G401.6 (cell line): ENCODE results near the gene DIDO1.
"Not testable (repeated sequence)": the region's sequence is repeated elsewhere in the genome, so short reads cannot be mapped to it uniquely, and the experiment has no call there.

Experiments
- FAIRE-seq: peaks from 2 replicates; lab custom pipeline; 2012; peaks lifted over from hg19 to GRCh38; lab: Jason Lieb, UNC

DIDO1 gene

GRCh38 chr20:62852841-62853240 lies 73.5 kb downstream of the DIDO1 start:
- FAIRE-seq = no peak

DNA sequence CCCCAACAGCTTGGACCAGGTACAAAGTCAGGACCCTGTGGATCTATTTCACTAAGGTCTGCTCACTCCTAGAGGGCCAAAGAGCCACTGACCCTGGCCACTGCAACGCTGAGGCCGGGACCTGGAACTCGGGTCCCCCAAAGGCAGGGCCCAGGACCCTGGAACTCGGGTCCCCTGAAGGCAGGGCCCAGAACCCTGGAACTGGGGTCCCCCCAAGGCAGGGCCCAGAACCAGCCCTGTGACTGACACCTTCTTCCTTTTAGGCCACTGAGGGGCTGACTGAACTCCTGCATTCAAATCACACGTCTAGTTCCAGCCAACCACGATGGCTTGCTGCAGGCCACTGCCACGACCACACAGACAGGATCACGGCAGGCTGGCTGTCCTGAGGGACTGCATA lies 74.1 kb downstream of the DIDO1 start:
- FAIRE-seq = no peak

DNA sequence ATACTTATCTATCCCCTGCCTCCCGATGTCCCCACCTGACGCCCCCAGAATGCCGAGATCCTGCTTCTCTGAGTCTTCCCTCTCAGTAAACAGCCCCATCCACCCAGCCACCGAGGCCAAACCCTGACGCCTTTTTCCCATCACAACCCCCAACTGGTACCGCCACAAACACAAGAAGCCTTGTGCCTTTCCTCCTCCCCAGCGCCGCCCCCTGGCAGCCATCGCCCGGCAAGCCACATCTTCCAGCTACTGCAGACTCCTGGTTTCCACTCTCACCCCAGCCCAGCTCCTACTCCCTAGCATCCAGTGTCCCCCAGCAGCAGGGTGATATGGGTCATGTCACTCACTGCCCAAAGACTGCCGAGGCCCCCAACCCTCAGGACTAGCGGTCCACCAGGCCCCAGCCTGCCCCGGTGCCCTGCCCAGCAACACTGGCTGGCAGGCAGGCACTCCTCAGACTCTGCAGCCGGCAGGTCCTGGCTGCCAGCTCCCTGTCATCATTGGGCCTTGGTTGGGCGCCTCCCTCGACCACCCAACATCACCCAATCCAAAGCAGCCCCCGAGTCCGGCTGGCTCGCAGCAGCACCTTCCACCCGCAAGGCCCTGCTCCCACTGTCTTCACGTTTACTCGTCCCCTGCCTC lies 75.9 kb downstream of the DIDO1 start:
- no peak for FAIRE-seq

DNA sequence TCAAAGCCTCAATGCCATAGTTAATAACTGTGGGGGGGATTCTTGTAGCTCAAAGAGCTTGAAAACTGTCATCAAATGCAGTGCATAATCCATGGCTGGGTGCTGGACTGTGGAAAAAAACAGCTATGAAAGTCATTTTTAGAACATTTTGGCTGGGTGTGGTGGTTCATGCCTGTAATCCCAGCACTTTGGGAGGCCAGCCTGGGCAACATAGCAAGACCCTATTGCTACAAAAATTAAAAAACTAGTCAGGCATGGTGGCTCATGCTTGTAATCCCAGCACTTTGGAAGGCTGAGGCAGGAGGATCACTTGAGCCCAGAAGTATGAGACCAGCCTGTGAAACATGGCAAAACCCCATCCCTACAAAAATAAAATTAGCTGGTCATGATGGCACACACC lies 76.9 kb downstream of the DIDO1 start:
- no peak for FAIRE-seq

DNA sequence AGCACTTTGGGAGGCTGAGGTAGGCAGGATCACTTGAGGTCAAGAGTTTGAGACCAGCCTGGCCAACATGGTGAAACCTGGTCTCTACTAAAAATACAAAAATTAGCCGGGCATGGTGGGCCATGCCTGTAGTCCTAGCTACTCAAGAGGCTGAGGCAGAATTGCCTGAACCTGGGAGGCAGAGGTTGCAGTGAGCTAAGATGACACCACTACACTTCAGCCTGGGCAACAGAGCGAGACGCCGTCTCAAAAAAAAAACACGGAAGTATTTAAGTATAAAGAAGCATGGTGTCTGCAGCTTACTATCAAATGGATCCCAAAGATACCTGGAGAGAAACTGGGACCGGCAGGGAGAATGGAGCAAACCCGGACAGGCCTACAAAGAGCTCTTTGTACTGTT lies 77.4 kb downstream of the DIDO1 start:
- FAIRE-seq = not testable (repeated sequence)

GRCh38 chr20:62846166-62846890 lies 80.0 kb downstream of the DIDO1 start:
- no peak for FAIRE-seq

- no peak for FAIRE-seq
These were observed 80.7 kb downstream of the DIDO1 start for GRCh38 chr20:62845416-62846160.

GRCh38 chr20:62844182-62844581 lies 82.1 kb downstream of the DIDO1 start:
- no peak for FAIRE-seq

- FAIRE-seq = no peak
These were observed 82.6 kb downstream of the DIDO1 start for GRCh38 chr20:62843656-62844055.

DNA sequence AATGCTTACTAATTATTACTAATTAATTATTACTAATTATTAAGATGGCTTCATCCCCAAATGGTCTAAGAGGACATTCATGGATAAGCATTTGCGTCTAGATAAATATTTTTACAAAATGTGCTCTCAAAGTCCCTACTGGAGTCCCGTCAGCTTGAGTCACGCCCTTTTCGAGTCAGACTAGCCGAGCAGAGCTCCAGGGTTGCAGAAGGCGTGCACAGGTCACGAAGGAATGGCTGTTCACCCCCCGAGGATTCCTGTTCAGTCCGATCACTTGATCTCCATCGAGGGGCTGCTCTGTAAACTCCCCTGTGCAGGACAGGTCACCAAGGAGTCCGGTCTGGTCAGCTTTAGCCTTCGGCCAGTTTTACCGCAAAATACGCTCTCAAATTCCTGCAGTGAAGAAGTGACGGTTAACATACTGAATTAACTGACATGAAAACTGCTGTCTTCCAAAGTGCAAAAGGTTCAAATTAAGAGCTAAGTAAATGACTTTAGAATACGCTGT lies 84.5 kb downstream of the DIDO1 start:
- no peak for FAIRE-seq

DNA sequence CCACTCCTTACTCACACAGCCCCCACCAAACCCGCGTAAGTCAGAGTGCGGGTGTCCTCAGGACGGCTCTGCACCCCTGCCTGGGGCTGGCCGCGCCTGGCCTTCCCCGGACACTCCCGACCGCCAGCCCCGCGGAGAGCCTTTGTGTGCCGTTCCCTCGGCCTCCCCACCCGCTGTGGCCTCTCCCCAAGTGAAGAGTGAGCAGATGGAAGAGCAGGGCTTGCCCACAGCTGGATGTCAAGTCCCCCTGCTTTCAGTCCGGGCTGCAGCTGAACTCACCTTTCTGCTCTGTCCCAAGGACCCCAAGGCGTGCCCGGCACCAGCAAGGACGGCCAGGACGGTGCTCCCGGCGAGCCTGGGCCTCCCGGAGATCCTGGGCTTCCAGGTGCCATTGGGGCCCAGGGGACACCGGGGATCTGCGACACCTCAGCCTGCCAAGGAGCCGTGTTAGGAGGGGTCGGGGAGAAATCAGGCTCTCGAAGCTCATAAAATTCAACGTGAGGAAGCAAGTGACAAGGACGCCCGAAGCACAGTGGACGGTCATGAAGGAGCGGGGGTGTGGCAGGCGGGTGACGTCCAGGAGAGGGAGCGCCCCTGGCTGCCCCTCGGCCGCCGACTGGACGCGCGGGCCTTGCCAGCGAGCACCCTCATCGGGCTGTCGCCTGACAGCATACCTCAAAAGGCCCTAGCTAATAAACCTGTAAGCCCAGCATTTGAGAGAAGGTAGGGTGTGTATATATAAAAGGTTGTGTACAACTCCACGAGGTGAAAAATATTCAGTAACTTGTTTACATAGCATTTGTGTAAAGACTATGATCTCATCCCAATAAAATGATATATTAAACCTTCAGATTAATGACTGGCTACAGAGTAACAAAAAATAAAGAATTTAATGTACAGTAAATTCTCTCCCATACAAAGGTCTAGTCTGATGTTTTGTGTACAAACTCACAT lies 85.8 kb downstream of the DIDO1 start:
- no peak for FAIRE-seq

DNA sequence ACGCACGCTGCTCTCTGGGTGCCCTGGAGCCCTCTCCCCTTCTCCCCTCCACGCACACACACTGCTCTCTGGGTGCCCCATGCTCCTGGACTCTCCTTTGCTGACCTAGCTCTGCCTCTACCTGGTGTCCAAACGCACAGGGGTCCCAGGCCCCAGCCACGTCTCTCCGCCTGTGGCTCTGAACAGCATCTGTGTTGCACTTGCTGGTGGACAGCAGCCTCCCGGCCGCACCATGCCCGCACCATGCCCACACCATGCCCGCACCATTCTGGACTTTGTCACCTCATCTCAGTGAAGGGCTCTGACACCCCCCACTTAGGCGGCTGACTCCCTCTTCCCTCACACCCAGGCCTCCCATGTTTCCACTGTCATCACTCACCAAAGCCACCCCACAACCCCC lies 86.5 kb downstream of the DIDO1 start:
- no peak for FAIRE-seq

DNA sequence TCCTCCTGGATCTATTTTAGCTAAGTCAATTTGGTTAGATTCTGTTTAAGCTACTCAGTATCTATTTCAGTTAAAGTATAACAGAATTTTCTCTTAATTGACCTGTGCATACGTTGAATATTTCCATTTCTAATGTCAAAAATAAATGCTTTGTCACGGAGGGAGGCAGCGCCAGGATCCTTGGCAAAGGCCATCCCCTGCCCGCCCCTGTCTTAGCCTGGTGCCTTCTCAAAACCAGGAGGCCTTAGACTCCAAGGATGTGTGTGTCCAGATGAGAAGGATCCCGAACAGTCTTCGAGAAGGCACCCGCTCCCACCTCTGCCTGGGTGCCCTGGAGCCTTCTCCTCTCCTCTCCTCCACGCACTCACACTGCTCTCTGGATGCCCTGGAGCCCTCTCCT lies 87.0 kb downstream of the DIDO1 start:
- FAIRE-seq = no peak

DNA sequence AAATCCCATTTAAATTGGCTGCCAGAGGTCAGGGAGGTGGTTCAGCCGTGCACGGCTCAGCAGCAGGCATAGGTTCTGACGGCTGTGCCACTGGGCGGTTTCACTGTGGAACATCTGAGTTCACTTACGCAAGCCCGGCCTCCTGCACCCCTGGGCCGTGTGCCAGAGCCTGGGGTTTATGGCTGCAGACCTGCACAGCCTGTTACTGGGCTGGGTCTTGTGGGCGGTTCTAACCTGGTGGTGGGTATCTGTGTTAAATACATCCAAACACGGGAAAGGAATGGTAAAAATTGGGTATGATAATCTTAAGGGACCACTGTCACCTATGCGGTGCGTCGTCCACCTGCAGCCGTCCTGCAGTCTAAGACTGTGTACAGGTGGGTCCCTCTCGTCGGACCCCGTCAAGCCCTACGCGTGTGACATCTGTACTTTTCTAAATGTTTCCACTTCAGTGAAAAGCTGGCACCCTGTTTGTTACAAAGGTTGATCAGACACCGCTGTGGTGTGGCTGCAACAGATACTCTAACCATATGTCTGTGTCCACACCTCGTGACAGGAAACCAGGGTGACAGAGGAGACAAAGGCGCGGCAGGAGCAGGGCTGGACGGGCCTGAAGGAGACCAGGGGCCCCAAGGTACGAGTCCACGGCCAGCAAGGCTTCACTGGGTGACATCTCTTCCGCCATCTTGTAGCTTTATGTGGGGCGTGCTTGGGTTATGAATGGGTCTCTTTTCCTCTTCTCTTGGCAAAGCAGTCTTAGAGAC lies 88.0 kb downstream of the DIDO1 start:
- no peak for FAIRE-seq

GRCh38 chr20:62837790-62838127 lies 88.5 kb downstream of the DIDO1 start:
- no peak for FAIRE-seq

DNA sequence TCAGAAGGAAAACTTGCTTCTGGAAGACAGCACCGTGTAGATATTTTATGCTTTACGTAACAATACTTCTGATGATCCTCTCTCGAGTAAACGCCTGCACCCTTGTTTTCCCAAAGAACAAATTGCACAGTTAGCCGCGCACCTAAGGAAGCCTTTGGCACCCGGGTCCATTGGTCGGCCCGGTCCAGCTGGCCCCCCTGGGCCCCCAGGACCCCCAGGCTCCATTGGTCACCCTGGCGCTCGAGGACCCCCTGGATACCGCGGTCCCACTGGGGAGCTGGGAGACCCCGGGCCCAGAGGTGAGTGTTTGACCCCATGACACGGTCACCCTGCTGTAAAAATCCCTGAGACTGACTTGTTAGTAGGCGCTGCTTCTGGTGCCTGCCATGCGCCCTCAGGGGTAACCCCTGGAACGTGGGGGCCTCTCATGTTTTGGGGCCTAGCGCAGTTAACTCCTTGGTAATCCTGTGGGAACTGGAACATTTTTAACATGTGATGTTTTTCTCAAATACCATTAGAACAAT lies 89.3 kb downstream of the DIDO1 start:
- FAIRE-seq = no peak

DNA sequence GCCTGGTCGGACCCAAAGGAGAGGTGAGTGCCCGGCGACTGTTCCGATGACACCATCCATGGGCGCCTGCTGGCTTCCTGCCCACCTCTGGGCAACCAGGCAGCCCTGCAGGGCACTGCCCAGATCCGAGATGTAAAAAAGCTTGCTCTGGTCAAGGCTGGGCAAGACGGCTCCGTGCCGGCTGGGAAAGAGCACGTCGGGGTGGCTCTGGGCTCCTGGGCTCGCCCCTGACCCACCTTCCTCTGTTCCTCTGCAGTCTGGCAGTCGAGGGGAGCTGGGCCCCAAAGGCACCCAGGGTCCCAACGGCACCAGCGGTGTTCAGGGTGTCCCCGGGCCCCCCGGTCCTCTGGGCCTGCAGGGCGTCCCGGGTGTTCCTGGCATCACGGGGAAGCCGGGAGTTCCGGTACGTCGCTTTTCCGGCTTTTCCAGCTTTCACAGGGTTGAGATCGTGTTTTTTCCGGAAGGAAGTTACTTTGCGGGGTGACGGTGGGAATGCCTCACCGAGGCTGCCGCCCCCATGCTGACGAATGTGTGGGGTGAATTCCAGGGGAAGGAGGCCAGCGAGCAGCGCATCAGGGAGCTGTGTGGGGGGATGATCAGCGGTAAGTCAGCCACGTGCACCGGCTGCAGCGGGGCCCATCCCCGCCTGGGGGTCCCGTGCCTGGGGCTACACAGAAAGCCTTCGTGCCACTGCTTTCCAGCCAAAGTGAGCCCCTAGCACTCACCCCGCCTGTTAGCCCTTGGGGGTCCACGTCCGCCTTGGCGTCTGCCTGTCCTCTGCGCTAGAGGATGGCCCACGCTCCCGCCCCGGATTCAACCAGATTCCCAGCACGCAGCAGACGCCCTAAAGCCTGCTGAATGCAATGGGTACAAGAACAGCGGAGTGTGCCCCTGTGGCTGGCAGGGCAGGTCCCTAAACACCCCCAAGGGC lies 90.1 kb downstream of the DIDO1 start:
- no peak for FAIRE-seq

- no peak for FAIRE-seq
These were observed 91.2 kb downstream of the DIDO1 start for GRCh38 chr20:62834967-62835730.

- FAIRE-seq = no peak
These were observed 93.3 kb downstream of the DIDO1 start for GRCh38 chr20:62832951-62833391.
